DOHH2 (cell line): ENCODE measurements around the gene RAD17.

ENCODE experiments used
- H3F3A ChIP-seq: fragments of 200-600 bp; sonication (generic), shearing (Covaris generic); 2 replicates; pipeline ENCODE4 v1.6.0; 2016; ENCODE audit warnings: antibody characterized with exemption, mild to moderate bottlenecking; ENCODE audit not compliant: control insufficient read depth, insufficient read depth
- H3K27ac ChIP-seq: fragments of 200-600 bp; sonication (generic); 2 replicates; pipeline ENCODE4 v1.5.1; 2014; ENCODE audit warnings: low read depth, mild to moderate bottlenecking, low read length, moderate library complexity
- H3K27me3 ChIP-seq: fragments of 200-600 bp; sonication (generic); 2 replicates; pipeline ENCODE4 v1.6.1; 2014; ENCODE audit warnings: mild to moderate bottlenecking, low read length, mixed read lengths; ENCODE audit not compliant: control insufficient read depth
- H3K36me3 ChIP-seq: fragments of 200-600 bp; sonication (generic); 2 replicates; pipeline ENCODE4 v1.6.1; 2014; ENCODE audit warnings: mild to moderate bottlenecking, low read length, moderate library complexity, mixed read lengths; ENCODE audit not compliant: control insufficient read depth
- H3K4me1 ChIP-seq: fragments of 200-600 bp; sonication (generic); 2 replicates; pipeline ENCODE4 v1.6.1; 2014; ENCODE audit warnings: mild to moderate bottlenecking, low read length, mixed read lengths; ENCODE audit not compliant: control insufficient read depth
- H3K4me2 ChIP-seq: fragments of 200-600 bp; sonication (generic); 2 replicates; pipeline ENCODE4 v1.6.0; 2014; ENCODE audit warnings: mild to moderate bottlenecking, low read length, moderate library complexity
- H3K4me3 ChIP-seq: fragments of 200-600 bp; sonication (generic); 2 replicates; pipeline ENCODE4 v1.5.1; 2014; ENCODE audit warnings: mild to moderate bottlenecking, low read length, mixed read lengths
- H3K79me2 ChIP-seq: fragments of 200-600 bp; sonication (generic); 2 replicates; pipeline ENCODE4 v1.6.1; 2014; ENCODE audit warnings: mild to moderate bottlenecking, low read length, mixed read lengths; ENCODE audit not compliant: control insufficient read depth
- H3K9me2 ChIP-seq: fragments of 200-600 bp; sonication (generic); replicated peaks from 2 replicates; pipeline ENCODE4 v1.6.1; 2014; ENCODE audit warnings: mild to moderate bottlenecking, low read length, mixed read lengths; ENCODE audit not compliant: control insufficient read depth
- H3K9me3 ChIP-seq: fragments of 200-600 bp; sonication (generic); 2 replicates; pipeline ENCODE4 v1.6.1; 2014; ENCODE audit warnings: antibody characterized with exemption, low read length, mixed read lengths; ENCODE audit not compliant: control insufficient read depth, insufficient read depth
- H4K20me1 ChIP-seq: fragments of 200-600 bp; sonication (generic); 2 replicates; pipeline ENCODE4 v1.6.0; 2014; ENCODE audit warnings: low read depth, mild to moderate bottlenecking, antibody characterized with exemption, low read length, moderate library complexity; ENCODE audit not compliant: control insufficient read depth, insufficient read depth
- EZH2phosphoT487 ChIP-seq: fragments of 200-600 bp; sonication (generic); IDR thresholded peaks from 2 replicates; pipeline ENCODE4 v1.6.1; 2017; ENCODE audit warnings: borderline replicate concordance, mild to moderate bottlenecking, antibody characterized with exemption, low read length, moderate library complexity, mixed read lengths
- TF ChIP-seq, protein P1 (sequence below): fragments of 200-600 bp; sonication (generic); IDR thresholded peaks from one replicate; pipeline ENCODE4 v1.5.1; 2014; ENCODE audit warnings: antibody characterized with exemption, mild to moderate bottlenecking, low read depth, low read length; ENCODE audit not compliant: poor library complexity, severe bottlenecking

RAD17 gene

DNA sequence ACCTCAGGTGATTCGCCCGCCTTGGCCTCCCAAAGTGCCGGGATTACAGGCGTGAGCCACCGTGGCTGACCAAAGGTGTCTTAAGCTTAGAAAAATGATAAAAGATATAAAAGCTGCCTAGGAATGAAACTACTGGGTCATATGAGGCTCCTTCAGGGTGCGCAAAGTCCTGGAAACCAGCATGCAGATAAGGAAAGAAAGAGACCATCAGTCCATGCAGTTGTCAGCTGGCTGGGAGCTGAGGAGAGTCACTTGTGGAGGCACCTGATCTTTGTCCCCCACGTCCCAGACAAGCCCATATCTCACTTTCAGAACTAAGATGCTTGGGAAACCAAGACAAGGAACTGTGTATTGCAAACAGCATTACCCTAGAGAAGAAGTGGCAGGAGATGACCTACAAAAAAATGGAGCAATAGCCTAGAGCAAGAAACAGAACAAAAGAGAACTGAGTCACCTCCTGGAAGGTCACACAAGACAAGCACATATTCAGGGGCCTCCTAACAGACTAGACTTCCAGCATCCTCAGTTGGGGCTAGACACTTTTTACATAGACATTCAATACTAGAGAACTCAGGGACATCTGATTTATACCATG, 34.2 kb upstream of the RAD17 start:
- TF ChIP-seq EZH2phosphoT487 = no peak
- TF ChIP-seq, protein P1, sequence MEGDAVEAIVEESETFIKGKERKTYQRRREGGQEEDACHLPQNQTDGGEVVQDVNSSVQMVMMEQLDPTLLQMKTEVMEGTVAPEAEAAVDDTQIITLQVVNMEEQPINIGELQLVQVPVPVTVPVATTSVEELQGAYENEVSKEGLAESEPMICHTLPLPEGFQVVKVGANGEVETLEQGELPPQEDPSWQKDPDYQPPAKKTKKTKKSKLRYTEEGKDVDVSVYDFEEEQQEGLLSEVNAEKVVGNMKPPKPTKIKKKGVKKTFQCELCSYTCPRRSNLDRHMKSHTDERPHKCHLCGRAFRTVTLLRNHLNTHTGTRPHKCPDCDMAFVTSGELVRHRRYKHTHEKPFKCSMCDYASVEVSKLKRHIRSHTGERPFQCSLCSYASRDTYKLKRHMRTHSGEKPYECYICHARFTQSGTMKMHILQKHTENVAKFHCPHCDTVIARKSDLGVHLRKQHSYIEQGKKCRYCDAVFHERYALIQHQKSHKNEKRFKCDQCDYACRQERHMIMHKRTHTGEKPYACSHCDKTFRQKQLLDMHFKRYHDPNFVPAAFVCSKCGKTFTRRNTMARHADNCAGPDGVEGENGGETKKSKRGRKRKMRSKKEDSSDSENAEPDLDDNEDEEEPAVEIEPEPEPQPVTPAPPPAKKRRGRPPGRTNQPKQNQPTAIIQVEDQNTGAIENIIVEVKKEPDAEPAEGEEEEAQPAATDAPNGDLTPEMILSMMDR = no peak
- no peaks in the 10 kb centered on the region for H4K20me1 ChIP-seq
- no peaks in the 10 kb centered on the region for H3K9me2 ChIP-seq

DNA sequence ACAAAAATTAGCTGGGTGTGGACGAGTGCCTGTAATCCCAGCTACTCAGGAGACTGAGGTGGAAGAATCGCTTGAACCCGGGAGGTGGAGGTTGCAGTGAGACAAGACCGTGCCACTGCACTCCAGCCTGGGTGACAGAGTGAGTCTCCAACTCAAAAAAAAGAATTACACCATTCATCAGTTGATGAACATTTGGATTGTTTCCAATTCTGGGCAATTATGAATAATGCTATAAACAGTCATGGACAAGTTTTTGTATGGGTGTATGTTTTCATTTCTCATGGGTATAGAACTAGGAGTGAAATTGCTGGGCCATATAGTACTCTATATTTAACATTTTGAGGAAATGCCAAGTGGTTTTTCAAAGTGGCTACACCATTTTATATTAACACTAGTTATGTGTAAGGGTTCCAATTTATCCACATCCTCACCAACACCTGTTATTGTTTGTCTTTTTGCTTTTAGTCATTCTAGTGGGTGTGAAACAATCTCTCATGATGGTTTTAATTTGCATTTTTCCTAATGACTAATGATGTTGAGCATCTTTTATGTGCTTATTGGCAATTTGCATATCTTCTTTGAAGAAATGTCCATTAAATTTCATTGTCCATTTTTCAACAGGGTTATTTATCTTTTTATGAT, 28.0 kb upstream of the RAD17 start:
- H3K79me2 ChIP-seq = no peaks in the 10 kb centered on the region
- H3K27ac ChIP-seq = no peak overlapping the region
- no peaks in the 10 kb centered on the region for H3K9me2 ChIP-seq
- H3K9me3 ChIP-seq = no peaks in the 10 kb centered on the region
- no peak overlapping the region for H3K4me3 ChIP-seq
- H3F3A ChIP-seq = no peaks in the 10 kb centered on the region
- H4K20me1 ChIP-seq = no peaks in the 10 kb centered on the region
- no peak for TF ChIP-seq EZH2phosphoT487
- TF ChIP-seq, protein P1 = no peak
- no peaks in the 10 kb centered on the region for H3K4me1 ChIP-seq
- no peaks in the 10 kb centered on the region for H3K27me3 ChIP-seq
- no peak overlapping the region for H3K4me2 ChIP-seq
- H3K36me3 ChIP-seq = no peaks in the 10 kb centered on the region

More for the DNA sequence above, 34.2 kb upstream of the RAD17 start:
- Histone ChIP-seq H3F3A (no peaks in the 10 kb centered on the region), H3K27me3 (no peaks in the 10 kb centered on the region), H3K79me2 (peaks cover 16% of the 10 kb centered on the region), H3K36me3 (no peaks in the 10 kb centered on the region), H3K4me1 (peaks cover 23% of the 10 kb centered on the region), H3K4me2 (no peak overlapping the region), H3K4me3 (no peak overlapping the region), H3K27ac (no peak overlapping the region), H3K9me3 (no peaks in the 10 kb centered on the region)

DNA sequence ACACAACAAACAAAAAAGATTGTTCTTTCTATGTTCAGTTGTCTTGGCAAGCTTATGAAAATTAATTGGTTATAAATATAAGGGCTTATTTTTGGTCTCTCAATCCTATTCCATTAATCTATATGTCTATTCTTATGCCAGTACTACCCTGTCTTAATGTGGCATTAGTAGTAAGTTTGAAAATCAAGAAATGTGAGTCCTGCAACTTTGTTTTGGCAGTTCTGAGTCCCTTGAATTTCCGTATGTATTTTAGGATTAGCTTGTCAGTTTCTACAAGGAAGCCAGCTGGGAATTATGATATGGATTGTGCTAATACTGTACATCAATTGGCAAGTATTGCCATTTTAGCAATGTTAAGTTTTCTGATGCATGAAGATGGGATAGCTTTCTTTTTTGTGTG, 26.5 kb upstream of the RAD17 start:
- Histone ChIP-seq H3K4me3 (no peak overlapping the region), H3K36me3 (no peaks in the 10 kb centered on the region), H3K9me2 (no peaks in the 10 kb centered on the region), H3K27ac (no peak overlapping the region), H3F3A (no peaks in the 10 kb centered on the region), H3K9me3 (no peaks in the 10 kb centered on the region), H3K79me2 (no peaks in the 10 kb centered on the region), H3K4me1 (no peaks in the 10 kb centered on the region), H4K20me1 (no peaks in the 10 kb centered on the region), H3K4me2 (no peak overlapping the region), H3K27me3 (no peaks in the 10 kb centered on the region)
- TF ChIP-seq, protein P1 = no peak
- no peak for TF ChIP-seq EZH2phosphoT487
